ENCODE data around the gene CGREF1.

CGREF1 gene

DNA sequence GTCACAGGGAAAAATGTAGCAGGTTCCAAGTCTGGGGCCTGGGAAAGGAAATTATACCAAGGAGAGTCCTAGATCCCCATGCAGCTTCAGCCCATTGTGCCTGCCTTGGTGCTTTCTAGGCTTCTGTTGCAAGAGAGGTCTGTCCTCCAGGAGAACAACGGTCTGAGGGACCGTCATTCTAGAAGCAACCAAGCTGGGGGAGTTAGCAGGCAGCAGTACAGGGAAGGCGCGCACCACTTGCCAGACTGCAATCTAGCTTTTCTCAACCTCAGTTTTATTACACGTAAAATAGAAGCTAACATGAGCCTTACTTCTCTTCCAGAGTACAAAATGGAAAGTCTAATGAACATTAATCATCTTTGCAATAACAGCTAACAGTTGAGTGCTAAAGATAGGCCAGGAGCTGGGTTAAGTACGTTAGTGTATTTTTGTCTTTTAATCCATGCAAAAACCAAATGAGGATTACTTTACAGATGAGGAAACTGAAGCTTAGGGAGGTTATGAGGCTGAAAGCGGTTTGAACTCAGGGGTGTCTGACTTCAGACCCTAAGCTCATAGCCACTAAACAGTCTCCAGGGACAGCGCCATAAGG lies 31.8 kb upstream of the CGREF1 start:
- H3K9me3 ChIP-seq, result no peaks in the 10 kb centered on the region
- no peaks in the 10 kb centered on the region for H3K4me1 ChIP-seq (ENCODE audit: control insufficient read depth in 1 of 2, insufficient read depth in 1 of 2, low read depth in 1 of 2, low read length in 1 of 2)
- H3K27ac ChIP-seq, result no peak overlapping the region
- no peak overlapping the region for H3K4me3 ChIP-seq (ENCODE audit: low read depth in 1 of 2, low read length in 1 of 2)
- no peaks in the 10 kb centered on the region for H3K27me3 ChIP-seq
- no peaks in the 10 kb centered on the region for H3K36me3 ChIP-seq
- TF ChIP-seq, protein P1, sequence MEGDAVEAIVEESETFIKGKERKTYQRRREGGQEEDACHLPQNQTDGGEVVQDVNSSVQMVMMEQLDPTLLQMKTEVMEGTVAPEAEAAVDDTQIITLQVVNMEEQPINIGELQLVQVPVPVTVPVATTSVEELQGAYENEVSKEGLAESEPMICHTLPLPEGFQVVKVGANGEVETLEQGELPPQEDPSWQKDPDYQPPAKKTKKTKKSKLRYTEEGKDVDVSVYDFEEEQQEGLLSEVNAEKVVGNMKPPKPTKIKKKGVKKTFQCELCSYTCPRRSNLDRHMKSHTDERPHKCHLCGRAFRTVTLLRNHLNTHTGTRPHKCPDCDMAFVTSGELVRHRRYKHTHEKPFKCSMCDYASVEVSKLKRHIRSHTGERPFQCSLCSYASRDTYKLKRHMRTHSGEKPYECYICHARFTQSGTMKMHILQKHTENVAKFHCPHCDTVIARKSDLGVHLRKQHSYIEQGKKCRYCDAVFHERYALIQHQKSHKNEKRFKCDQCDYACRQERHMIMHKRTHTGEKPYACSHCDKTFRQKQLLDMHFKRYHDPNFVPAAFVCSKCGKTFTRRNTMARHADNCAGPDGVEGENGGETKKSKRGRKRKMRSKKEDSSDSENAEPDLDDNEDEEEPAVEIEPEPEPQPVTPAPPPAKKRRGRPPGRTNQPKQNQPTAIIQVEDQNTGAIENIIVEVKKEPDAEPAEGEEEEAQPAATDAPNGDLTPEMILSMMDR (IDR thresholded peaks at IDR 0.05), result no peak

DNA sequence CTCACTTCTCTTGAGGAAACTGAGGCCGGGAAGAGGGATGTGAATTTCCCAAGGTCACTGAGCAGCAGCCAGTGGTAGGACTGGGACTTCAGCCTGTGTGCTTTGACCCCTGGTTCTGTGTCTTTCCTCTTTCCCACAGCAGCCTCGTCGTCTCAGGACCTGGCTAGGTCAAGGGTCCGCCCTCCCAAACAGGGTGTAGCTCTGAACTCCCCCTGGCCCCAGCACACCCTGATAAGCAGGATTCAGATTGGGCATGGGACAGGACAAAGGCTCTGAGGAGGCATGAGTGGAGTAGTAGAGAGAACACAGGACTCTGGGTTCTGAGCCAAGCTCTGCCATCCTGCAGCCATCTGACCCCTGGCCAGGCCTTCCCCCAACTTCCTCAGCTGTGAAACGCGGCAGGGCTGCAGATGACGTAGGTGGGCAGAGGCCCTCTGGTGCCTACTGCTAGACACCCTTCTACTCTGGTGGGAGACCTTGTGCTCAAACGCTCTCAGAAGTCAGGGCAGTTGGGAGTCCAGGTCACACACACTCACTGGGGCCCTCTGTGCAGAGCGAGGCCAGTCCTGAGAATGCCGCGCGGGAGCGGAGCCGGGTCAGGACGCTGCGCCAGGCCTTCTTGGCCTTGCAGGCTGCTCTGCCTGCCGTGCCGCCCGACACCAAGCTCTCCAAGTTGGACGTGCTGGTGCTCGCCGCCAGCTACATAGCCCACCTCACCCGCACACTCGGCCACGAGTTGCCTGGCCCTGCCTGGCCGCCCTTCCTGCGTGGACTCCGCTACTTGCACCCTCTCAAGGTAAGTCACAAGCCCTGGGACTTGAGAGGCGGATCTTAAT lies 30.9 kb upstream of the CGREF1 start:
- H3K36me3 ChIP-seq, result no peaks in the 10 kb centered on the region
- H3K4me3 ChIP-seq (ENCODE audit: low read depth in 1 of 2, low read length in 1 of 2), result no peak overlapping the region
- no peaks in the 10 kb centered on the region for H3K4me1 ChIP-seq (ENCODE audit: control insufficient read depth in 1 of 2, insufficient read depth in 1 of 2, low read depth in 1 of 2, low read length in 1 of 2)
- H3K27ac ChIP-seq, result no peak overlapping the region
- no peaks in the 10 kb centered on the region for H3K9me3 ChIP-seq
- TF ChIP-seq, protein P1 (IDR thresholded peaks at IDR 0.05), result no peak
- H3K27me3 ChIP-seq, result peaks cover 4% of the 10 kb centered on the region

DNA sequence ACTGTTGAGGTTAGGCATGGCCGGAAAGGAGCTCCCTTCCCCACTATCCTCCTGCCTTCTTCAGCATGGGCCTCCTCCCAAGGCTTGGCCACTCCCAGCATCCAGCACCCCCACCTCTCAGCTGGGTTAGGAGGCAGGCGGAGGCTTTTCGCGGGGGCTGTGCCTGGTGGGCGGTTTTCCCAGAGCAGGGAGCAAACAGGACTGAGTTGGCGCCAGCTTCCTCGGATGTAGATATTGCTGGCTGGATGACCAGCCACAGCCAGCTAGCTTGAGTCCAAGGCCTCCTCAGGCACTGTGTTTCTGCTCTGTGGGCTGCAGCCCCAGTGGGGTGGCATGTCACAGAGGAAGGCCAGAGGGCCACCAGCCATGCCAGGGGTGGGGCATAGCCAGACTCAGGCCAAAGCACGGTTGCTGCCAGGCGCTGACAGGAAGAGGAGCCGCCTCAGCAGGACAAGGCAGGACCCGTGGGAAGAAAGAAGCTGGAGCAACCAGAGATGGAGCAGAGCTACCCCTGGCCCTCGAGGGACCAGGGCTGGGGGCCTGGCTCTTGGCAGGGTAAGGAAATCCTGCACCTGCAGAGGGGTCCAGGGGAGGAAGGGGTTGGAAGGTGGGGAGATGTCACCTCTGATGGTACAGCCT lies 30.0 kb upstream of the CGREF1 start, which contains the start of gene TCF23:
Gene TCF23, plus strand, starts transcription at position 204 of the 639 bp plus-strand sequence. Its CDS starts 130 bp downstream, at position 334.
- peaks cover 8% of the 10 kb centered on the region for H3K27me3 ChIP-seq
- H3K36me3 ChIP-seq, result no peaks in the 10 kb centered on the region
- H3K9me3 ChIP-seq, result no peaks in the 10 kb centered on the region
- no peak within 1 kb of the TSS for H3K27ac ChIP-seq
- TF ChIP-seq, protein P1 (IDR thresholded peaks at IDR 0.05), result no peak
- no peak within 1 kb of the TSS for H3K4me3 ChIP-seq (ENCODE audit: low read depth in 1 of 2, low read length in 1 of 2)
- no peaks in the 10 kb centered on the region for H3K4me1 ChIP-seq (ENCODE audit: control insufficient read depth in 1 of 2, insufficient read depth in 1 of 2, low read depth in 1 of 2, low read length in 1 of 2)

DNA sequence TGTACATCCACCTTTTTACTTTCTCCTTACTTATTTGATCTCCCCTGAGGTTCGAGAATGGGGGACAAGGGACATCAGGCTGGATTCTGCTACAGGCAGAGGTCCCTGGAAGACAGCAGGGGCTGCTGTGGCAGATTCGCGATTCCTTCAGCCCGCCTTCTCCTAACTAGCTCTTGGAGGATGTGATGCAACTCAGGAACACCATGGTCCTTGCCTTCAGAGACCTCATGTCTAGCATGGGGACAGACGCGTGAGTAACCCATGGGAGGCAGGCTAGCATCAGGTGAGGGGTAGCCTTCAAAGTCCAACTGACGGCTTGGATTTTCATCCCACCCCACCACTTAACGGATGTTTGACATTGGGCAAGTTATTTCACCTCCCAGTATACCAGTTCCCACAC lies 29.0 kb upstream of the CGREF1 start:
- H3K4me3 ChIP-seq (ENCODE audit: low read depth in 1 of 2, low read length in 1 of 2), result no peak overlapping the region

DNA sequence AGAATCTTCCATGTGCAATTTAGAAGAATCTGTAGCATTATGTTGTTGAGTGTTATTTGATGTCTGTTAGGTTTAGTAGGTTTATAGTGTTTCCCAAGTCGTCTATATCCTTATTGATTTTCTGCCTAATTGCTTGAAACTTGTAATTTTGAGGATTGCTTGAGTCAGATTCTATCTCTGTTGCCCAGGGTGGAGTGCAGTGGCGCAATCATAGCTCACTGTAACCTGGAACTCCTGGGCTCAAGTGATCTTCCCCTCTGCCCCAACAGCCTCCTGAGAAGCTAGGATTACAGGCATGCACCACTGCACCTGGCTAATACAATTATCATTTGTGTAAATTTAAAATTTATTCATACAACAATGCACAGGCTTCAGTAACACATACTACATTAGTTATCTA lies 26.8 kb upstream of the CGREF1 start:
- H3K4me3 ChIP-seq (ENCODE audit: low read depth in 1 of 2, low read length in 1 of 2), result no peak overlapping the region
- TF ChIP-seq, protein P1 (IDR thresholded peaks at IDR 0.05), result no peak
- no peak overlapping the region for H3K27ac ChIP-seq
- H3K27me3 ChIP-seq, result peaks cover 23% of the 10 kb centered on the region
- H3K9me3 ChIP-seq, result no peaks in the 10 kb centered on the region
- H3K36me3 ChIP-seq, result no peaks in the 10 kb centered on the region
- H3K4me1 ChIP-seq (ENCODE audit: control insufficient read depth in 1 of 2, insufficient read depth in 1 of 2, low read depth in 1 of 2, low read length in 1 of 2), result no peaks in the 10 kb centered on the region

More for the DNA sequence above, 29.0 kb upstream of the CGREF1 start:
- H3K36me3 ChIP-seq, result no peaks in the 10 kb centered on the region
- H3K9me3 ChIP-seq, result no peaks in the 10 kb centered on the region
- H3K4me1 ChIP-seq (ENCODE audit: control insufficient read depth in 1 of 2, insufficient read depth in 1 of 2, low read depth in 1 of 2, low read length in 1 of 2), result no peaks in the 10 kb centered on the region
- peaks cover 13% of the 10 kb centered on the region for H3K27me3 ChIP-seq
- no peak overlapping the region for H3K27ac ChIP-seq
- TF ChIP-seq, protein P1 (IDR thresholded peaks at IDR 0.05), result no peak

All from neutrophil (primary cell).